Cardiac fibroblast (primary cell): Measurements from ENCODE around the gene RABGEF1.
A peak's percentile ranks its signal among the peaks of the same experiment; 100 is the strongest.
"Not testable (repeated sequence)": the region's sequence is repeated elsewhere in the genome, so short reads cannot be mapped to it uniquely, and the experiment has no call there.

ENCODE experiments used
- DNase-seq, 2 donors: peaks; one replicate each; pipeline versions ENCODE4 v3.0.0 to v3.0.0-alpha.2; 2010; ENCODE audit warnings: low read depth in 2 of 2
- H3K4me3 ChIP-seq, 2 donors: replicated peaks in 1 of 2; 1 replicate in 1 of 2; 2 replicates in 1 of 2; pipeline ENCODE4 v1.5.1; 2011; ENCODE audit warnings: low read depth in 2 of 2, low read length in 2 of 2, mild to moderate bottlenecking in 2 of 2, moderate library complexity in 1 of 2
- TF ChIP-seq, protein P1 (sequence below): IDR thresholded peaks from one replicate; pipeline ENCODE4 v1.5.1; 2011; ENCODE audit warnings: low read depth, mild to moderate bottlenecking, low read length, inconsistent platforms

RABGEF1 gene

DNA sequence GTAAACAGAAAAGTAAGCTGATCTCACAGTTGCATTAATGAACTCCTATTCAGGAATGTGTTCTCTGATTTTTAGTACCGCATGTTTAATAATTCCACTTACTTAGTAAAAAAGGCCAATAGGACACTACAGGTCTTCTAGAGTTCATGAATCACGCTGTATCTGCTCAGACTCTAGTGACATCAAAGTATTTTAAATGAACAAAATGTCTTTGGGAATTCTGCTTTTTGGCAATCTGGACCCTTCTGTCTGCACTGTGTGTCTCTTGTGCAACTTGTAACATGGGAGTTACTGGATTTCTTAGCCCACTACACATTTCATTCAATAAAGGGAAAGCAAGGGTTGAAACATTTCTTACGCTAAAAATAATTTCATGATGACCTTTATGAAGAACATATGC is 50.2 kb downstream of the RABGEF1 start:
- H3K4me3 ChIP-seq, result no peak overlapping the region
- TF ChIP-seq, protein P1, sequence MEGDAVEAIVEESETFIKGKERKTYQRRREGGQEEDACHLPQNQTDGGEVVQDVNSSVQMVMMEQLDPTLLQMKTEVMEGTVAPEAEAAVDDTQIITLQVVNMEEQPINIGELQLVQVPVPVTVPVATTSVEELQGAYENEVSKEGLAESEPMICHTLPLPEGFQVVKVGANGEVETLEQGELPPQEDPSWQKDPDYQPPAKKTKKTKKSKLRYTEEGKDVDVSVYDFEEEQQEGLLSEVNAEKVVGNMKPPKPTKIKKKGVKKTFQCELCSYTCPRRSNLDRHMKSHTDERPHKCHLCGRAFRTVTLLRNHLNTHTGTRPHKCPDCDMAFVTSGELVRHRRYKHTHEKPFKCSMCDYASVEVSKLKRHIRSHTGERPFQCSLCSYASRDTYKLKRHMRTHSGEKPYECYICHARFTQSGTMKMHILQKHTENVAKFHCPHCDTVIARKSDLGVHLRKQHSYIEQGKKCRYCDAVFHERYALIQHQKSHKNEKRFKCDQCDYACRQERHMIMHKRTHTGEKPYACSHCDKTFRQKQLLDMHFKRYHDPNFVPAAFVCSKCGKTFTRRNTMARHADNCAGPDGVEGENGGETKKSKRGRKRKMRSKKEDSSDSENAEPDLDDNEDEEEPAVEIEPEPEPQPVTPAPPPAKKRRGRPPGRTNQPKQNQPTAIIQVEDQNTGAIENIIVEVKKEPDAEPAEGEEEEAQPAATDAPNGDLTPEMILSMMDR, result no peak
- no peak for DNase-seq

DNA sequence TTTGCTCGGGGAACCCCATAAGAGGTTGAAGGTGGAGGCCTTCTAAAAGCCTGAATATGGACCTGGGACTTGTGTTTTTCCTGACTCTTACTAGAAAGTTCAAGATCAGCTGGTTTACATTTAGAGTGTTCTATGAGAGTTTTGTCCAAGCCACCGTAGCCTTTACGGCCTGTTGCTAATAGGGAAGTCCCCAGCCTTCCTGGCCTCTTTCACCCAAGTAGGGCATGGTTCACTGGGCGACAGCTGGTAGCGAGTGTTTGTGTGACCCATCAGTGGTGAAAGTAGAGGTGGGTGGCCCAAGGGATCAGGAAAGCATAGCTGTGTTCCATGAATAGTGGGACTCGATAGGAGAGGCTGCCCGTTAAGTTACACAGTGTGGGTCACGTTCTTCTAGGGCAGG is 60.1 kb downstream of the RABGEF1 start:
- TF ChIP-seq, protein P1, result no peak
- DNase-seq, result no peak
- H3K4me3 ChIP-seq, result no peak overlapping the region

DNA sequence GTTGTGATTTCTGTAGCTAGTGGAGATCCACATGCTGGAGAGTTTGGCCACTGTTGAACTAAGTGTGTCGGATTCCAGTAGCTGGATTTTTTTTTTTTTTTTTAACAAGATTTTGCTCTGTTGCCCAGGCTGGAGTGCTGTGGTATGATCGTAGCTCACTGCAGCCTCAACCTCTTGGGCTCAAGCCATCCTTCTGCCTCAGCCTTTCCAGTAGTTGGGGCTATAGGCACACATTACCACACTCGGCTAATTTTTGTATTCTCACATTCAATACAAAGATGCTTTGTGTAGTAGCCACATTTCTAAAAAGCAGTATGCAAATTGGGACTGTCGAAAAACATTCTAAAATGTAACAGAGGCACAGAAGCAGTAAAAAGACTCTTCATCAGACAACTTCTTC is 63.5 kb downstream of the RABGEF1 start:
- no peak overlapping the region for H3K4me3 ChIP-seq
- TF ChIP-seq, protein P1, result no peak
- peak in 1 of 2 donors; percentile 13 for DNase-seq

DNA sequence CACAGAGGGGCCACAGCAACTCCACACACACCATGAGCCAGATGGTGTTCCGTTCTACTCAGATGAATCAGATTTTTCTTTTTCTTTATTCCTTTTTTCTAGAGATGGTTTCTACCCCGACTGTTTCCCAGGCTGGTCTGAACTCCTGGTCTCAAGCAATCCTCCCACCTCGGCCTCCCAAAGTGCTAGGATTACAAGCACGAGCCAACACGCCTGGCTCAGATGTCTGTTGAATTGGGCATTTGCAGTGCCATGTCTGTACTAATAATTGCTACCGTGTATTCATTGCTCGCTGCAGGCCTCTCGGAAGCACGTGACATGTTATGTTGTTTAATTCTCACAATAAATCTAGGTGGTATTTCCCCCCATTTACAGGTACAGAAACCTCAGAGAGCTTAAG is 67.2 kb downstream of the RABGEF1 start:
- no peak for DNase-seq

DNA sequence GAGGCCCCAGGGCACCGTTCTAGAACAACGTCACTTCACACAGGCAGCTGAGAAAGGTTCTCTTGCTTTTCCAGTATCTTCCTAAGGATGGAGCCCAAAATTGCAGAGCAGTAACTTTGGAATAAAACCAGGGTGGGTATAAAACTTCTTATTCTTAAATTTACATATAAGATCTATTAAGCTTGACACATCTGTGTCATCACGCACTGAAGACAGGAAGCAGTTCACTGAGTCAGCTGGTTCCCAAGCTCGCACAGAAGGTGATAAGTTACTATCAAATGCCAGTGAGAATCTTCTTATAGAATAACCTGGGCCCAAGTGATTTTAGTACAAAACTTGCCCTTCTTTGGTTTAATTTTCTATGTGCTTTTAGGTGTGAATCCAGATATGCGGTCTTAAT is 70.2 kb downstream of the RABGEF1 start:
- H3K4me3 ChIP-seq, result no peak overlapping the region
- DNase-seq, result no peak
- TF ChIP-seq, protein P1, result no peak

More for the DNA sequence above, 67.2 kb downstream of the RABGEF1 start:
- TF ChIP-seq, protein P1, result no peak
- H3K4me3 ChIP-seq, result no peak overlapping the region

DNA sequence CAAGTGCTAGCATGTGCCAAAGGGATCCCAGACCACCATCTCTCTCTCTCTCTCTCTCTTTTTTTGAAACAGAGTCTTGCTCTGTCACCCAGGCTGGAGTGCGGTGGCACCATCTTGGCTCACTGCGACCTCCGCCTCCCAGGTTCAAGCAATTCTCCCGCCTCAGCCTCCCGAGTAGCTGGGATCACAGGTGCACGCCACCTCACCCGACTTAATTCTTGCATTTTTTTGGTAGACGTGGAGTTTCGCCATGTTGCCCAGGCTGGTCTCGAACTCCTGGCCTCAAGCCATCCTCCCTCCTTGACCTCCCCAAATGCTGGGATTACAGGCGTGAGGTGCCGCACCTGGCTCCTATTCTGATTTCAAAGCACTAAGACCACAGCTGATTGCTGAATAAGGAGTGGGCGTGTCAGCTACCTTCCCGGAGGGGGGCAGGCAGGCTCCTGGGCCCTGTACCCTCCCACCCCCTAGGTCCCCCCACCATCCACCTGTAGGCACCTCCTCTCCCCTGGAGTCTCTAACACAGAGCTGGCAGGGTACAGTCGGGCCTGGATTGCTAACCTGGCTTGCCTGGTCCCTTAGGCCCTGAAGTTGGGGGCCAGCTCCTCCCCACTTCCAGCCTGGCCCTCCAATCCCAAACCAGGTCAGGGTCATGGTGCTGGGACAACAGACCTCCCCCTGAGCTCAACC is 74.8 kb downstream of the RABGEF1 start:
- H3K4me3 ChIP-seq, DNase-seq: not testable (repeated sequence)

DNA sequence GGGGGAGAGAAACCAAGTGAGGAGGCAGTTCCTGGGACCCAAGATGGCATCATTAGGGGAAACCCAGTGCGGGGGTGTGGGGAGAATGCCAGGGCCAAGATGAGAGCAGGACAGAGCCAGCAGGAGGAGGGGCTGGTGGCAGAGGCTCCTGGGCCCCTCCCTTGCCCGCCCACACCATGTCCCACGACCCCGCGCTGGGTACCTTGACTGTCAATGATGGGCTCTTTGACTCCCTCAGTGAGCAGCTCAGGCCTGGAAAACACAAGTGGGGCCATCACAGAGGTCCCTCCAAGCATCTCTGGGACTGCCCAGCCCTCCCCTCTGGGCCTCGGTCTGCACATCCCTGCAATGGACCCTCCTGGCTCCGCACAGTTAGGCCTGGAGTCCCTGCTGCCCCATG is 75.4 kb downstream of the RABGEF1 start:
- DNase-seq, result no peak
- H3K4me3 ChIP-seq, result no peak overlapping the region
- TF ChIP-seq, protein P1, result no peak

DNA sequence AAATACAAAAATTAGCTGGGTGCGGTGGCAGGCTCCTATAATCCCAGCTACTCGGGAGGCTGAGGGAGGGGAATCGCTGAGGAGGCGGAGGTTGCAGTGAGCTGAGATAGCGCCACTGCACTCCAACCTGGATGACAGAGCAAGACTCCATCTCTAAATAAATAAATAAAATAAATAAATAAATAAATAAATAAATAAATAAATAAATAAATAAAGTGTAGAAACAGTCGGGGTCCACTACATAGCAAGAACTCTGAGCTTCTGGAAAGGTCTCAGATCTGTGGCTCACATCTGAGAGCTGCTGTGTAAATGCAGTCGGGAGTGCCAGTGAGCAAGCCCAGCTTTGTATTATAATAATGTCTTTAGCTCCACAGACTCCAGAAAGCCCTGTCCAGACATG is 76.1 kb downstream of the RABGEF1 start:
- not testable (repeated sequence) for DNase-seq, H3K4me3 ChIP-seq

DNA sequence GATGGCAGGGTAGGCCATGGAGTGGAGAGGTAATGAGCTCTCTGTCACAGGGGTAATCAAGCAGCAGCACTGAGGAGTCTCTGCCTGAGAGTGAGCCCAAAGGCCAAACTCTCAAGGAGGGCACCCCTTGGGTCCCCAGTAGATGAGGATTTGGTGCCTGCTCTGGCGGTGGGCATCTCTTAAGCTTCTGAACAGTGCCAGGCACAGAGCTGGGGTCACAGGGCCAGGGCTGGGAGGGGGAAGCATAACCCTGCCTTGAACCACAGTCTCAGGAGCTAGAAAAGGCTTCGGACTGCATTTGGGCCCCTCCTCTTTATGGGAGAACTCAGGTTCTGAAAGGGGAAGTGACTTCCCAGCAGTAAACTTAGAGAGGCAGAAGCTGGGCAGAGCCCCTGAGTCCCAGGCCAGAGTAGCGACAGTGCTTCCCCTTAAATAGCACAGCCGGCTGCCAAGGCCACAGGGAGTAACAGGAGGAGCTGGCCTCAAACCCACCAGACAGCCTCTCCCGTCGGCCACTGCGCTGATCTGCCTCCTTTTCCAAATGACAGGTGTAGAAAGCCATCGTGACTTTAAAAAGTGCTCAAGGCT is 76.8 kb downstream of the RABGEF1 start:
- DNase-seq, H3K4me3 ChIP-seq: not testable (repeated sequence)

DNA sequence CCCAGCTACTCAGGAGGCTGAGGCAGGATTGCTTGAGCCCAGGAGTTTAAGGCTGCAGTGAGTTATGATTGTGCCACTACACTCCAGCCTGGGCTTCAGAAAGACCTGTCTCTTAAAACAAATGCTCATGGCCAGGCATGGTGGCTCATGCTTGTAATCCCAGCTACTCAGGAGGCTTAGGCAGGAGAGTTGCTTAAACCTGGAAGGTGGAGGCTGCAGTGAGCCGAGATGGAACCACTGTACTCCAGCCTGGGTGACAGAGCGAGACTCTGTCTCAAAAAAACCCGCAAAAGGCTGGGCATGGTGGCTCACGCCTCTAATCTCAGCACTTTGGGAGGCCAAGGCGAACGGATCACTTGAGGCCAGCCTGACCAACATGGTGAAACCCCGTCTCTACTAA is 77.4 kb downstream of the RABGEF1 start:
- not testable (repeated sequence) for DNase-seq, H3K4me3 ChIP-seq
